Heart right ventricle (tissue), 16 donors: ENCODE data around the gene PKN3. TPM values are rescaled to one million over a fixed set of nuclear protein-coding genes. Genes with fewer than 3 reads are reported as not detected.
A peak's percentile ranks its signal among the peaks of the same experiment; 100 is the strongest.
"Not testable (repeated sequence)": the region's sequence is repeated elsewhere in the genome, so short reads cannot be mapped to it uniquely, and the experiment has no call there.

Source experiments
- ATAC-seq, 8 donors: fragments of 200-7000 bp; cut with Tn5 transposase; one replicate each; pipeline ENCODE4 v1.9.1; 2020; ENCODE audit warnings: mild to moderate bottlenecking in 8 of 8, moderate library complexity in 8 of 8, moderate number of reproducible peaks in 1 of 8
- DNase-seq, 2 donors: peaks; one replicate each; pipeline ENCODE4 v3.0.0-alpha.2; 2020
- H3K27ac ChIP-seq, 10 donors: fragments of 200-600 bp; sonication (generic) in 2 of 10; one replicate each; pipeline versions ENCODE4 v1.5.0 to v1.8.0; 2020 to 2022; ENCODE audit warnings: mild to moderate bottlenecking in 3 of 10
- H3K27me3 ChIP-seq, 7 donors: fragments of 200-600 bp; one replicate each; pipeline ENCODE4 v1.8.0; 2021 to 2022; ENCODE audit warnings: mild to moderate bottlenecking in 2 of 7
- H3K36me3 ChIP-seq, 9 donors: fragments of 200-600 bp; sonication (generic) in 1 of 9; one replicate each; pipeline versions ENCODE4 v1.5.0 to v1.8.0; 2020 to 2022; ENCODE audit warnings: mild to moderate bottlenecking in 2 of 9
- H3K4me1 ChIP-seq, 9 donors: fragments of 200-600 bp; sonication (generic) in 1 of 9; one replicate each; pipeline versions ENCODE4 v1.5.0 to v1.8.0; 2020 to 2022; ENCODE audit warnings: mild to moderate bottlenecking in 4 of 9
- H3K4me3 ChIP-seq, 10 donors: fragments of 200-600 bp; sonication (generic) in 2 of 10; one replicate each; pipeline versions ENCODE4 v1.5.0 to v1.8.0; 2020 to 2022; ENCODE audit warnings: mild to moderate bottlenecking in 7 of 10, moderate library complexity in 2 of 10
- H3K9me3 ChIP-seq, 11 donors: fragments of 200-600 bp in 10 of 11; sonication (generic) in 2 of 11; one replicate each; pipeline versions ENCODE4 v1.5.0 to v1.8.0; 2013 to 2022; ENCODE audit warnings: mild to moderate bottlenecking in 2 of 11, control low read depth in 1 of 11, moderate library complexity in 1 of 11
- CTCF ChIP-seq, 9 donors: fragments of 200-600 bp; sonication (generic) in 2 of 9; IDR thresholded peaks; one replicate each; pipeline versions ENCODE4 v1.5.0 to v1.8.0; 2021 to 2022; ENCODE audit warnings: antibody characterized with exemption in 9 of 9, mild to moderate bottlenecking in 5 of 9, moderate library complexity in 1 of 9
- WGBS, 2 donors: extraction: QIAGEN DNeasy Blood & Tissue Kit; methylation state at CpG; one replicate each; pipeline ENCODE4 v1.1.7; 2013; ENCODE audit warnings: inconsistent platforms in 1 of 2; 5-methylcytosine and 5-hydroxymethylcytosine counted together
- intact Hi-C, 10 donors: fragments of 100-400 bp; cut with DNase I; formaldehyde crosslinking; loops; one replicate each; pipeline versions ENCODE4 v1.11.1 to v1.14.2; 2022
- polyA plus RNA-seq, 2 donors: library from polyadenylated mRNA; stranded (reverse); fragments of 200-250 nt; gene quantifications; one replicate each; pipeline ENCODE4 v1.2.3, GENCODE V29; 2013
- total RNA-seq, 10 donors: library from RNA; stranded (reverse); fragmentation: NEBNext Ultra II Directional in 3 of 10; extraction: Animal tissue kit (Norgen Biotek cat#: 25700) in 3 of 10; gene quantifications; one replicate each; pipeline versions ENCODE4 v1.2.1 to v1.2.4, GENCODE V29; 2021 to 2023
- donor health status: Arrhythmogenic right ventricular cardiomyopathy.
- donor health status: ischemic (EF 13 %, LVEDD 7.1; RV severe dilation, severe dysfunction).
- donor health status: healthy with polysubstance abuse.
- donor health status: DM: no; HTN: yes; CAD: no.
- donor health status: DM: no; HTN: no; CAD: no.
- donor health status: ischemic (EF 25% LVEDD 6.9; RV normal size, moderate dysfunction).
- donor health status: ischemic (EF 25% LVEDD 5.7; RV mildly dilated, moderate dysfunction).
- donor health status: healthy.
- donor health status: DM: yes; HTN: yes; CAD: no.
- donor health status: Ischemic cardiomyopathy.
- donor health status: ischemic (EF 35%, LVEDD 5.7; RV mildly dilated, moderate dysfunction).
- donor health status: nonischemic (EF 11% LVEDD 7.7; RV severe dilation, severe dysfunction).
- donor health status: DM: yes; HTN: yes; CAD: no.
- donor health status: PGD.
- donor health status: ischemic (EF 29% LVEDD 5.4; RV normal size, mild dysfunction).
- donor health status: nonischemic (EF 23%, LVEDD 6.1; RV moderate dilation, normal function).

Gene PKN3
- total and polyA plus RNA-seq, 12 donors = 3.7 to 12.7 (median 5.2) TPM

DNA sequence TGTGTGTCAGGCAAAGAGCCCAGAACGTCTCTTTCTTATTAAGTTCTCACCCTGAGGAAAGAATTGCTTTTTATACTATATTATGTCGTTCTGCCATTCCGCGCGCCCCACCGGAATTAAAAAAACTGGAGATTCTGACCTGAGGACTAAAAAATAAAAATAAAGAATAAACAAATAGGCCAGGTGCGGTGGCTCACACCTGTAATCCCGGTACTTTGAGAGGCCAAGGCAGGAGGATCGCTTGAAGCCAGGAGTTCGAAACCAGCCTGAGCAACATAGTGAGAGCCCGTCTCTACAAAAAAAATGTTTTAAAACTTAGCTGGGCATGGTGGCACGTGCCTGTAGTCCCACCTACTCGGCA is 45.0 kb upstream of the PKN3 start:
- Histone ChIP-seq H3K27ac (peak overlapping the region in 9 of 10 donors; percentile 90 to 100 (median 98)), H3K9me3 (no peaks in the 10 kb centered on the region), H3K4me3 (peak overlapping the region in 6 of 10 donors; percentile 60 to 72 (median 66)), H3K36me3 (no peaks in the 10 kb centered on the region), H3K4me1 (peaks cover 0 to 15% (median 11%) of the 10 kb centered on the region in 9 donors), H3K27me3 (no peaks in the 10 kb centered on the region)
- DNase-seq (no peak), ATAC-seq (no peak)
- TF ChIP-seq CTCF (IDR thresholded peaks at IDR 0.05) = no peak
- intact Hi-C loops = loop anchor here in 2 of 10 donors (2.0 kb wide), 1 partner anchor 31 kb away; the partner anchor contains the start of gene SET (in 2 of the 2)
- WGBS, 2 donors = 96 to 97% methylated on average over 13 of the region's 13 CpGs

- WGBS, 2 donors = 95% methylated on average over 3 of the region's 3 CpGs
- intact Hi-C loops = loop anchor here in 2 of 10 donors (2.0 kb wide), 1 partner anchor 31 kb away; the partner anchor contains the start of gene SET (in 2 of the 2)
- TF ChIP-seq CTCF (IDR thresholded peaks at IDR 0.05) = no peak
- no peaks in the 10 kb centered on the region for H3K9me3 ChIP-seq
- H3K4me1 ChIP-seq = peaks cover 0 to 15% (median 11%) of the 10 kb centered on the region in 9 donors
- H3K27me3 ChIP-seq = no peaks in the 10 kb centered on the region
- H3K36me3 ChIP-seq = no peaks in the 10 kb centered on the region
- H3K4me3 ChIP-seq = no peak overlapping the region
- ATAC-seq (no peak), DNase-seq (no peak)
- peak overlapping the region in 1 of 10 donors; percentile 100 for H3K27ac ChIP-seq
Measured at GRCh38 chr9:128657796-128658195, 44.5 kb upstream of the PKN3 start.

DNA sequence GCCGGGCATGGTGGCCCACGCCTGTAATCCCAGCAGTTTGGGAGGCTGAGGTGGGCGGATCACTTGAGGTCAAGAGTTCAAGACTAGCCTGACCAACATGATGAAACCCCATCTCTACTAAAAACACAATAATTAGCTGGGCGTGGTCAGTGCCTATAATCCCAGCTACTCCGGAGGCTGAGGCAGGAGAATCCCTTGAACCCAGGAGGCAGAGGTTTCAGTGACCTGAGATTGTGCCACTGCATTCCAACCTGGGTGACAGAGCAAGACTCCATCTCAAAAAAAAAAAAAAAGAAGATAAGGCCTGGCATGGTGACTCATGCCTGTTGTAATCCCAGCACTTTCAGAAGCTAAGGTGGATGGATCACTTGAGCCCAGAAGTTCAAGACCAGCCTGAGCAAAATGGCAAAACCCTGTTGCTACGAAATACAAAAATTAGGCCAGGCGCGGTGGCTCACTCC is 35.8 kb upstream of the PKN3 start:
- H3K36me3 ChIP-seq, H3K9me3 ChIP-seq, H3K4me3 ChIP-seq, H3K4me1 ChIP-seq, DNase-seq, H3K27ac ChIP-seq, intact Hi-C loops, ATAC-seq, H3K27me3 ChIP-seq: not testable (repeated sequence)
- 93 to 97% methylated on average over 8 of the region's 8 CpGs for WGBS, 2 donors

DNA sequence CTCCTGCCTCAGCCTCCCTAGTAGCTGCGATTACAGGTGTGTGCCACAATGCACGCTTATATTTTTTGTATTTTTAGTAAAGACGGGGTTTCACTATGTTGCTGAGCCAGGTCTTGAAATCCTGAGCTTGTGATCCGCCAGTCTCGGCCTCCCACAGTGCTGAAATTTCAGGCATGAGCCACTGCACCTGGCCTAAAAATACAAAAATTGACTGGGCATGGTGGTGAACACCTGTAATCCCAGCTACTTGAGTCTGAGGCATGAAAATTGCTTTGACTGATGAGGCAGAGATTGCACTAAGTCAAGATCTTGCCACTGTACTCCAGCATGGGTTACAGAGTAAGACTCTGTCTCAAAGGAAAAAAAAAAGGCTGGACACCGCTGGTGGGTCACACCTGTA is 32.5 kb upstream of the PKN3 start:
- 93 to 98% methylated on average over 6 of the region's 6 CpGs for WGBS, 2 donors
- ATAC-seq = no peak

More for the DNA sequence above, 32.5 kb upstream of the PKN3 start:
- Histone ChIP-seq H3K36me3 (no peaks in the 10 kb centered on the region), H3K27me3 (no peaks in the 10 kb centered on the region), H3K4me1 (no peaks in the 10 kb centered on the region), H3K27ac (no peak overlapping the region), H3K4me3 (no peak overlapping the region), H3K9me3 (no peaks in the 10 kb centered on the region)
- intact Hi-C loops = no loop called here
- TF ChIP-seq CTCF (IDR thresholded peaks at IDR 0.05) = no peak
- DNase-seq = no peak
